NT2/D1 (cell line): ENCODE measurements around the gene PAPOLA.

Experiments
- YY1 ChIP-seq: IDR thresholded peaks from 2 replicates; pipeline ENCODE4 v1.6.1; 2011; ENCODE audit not compliant: insufficient read length, insufficient read depth
- ZNF274 ChIP-seq: IDR thresholded peaks from 2 replicates; pipeline ENCODE4 v1.6.1; 2011; ENCODE audit warnings: mild to moderate bottlenecking, low read depth, low read length

DNA sequence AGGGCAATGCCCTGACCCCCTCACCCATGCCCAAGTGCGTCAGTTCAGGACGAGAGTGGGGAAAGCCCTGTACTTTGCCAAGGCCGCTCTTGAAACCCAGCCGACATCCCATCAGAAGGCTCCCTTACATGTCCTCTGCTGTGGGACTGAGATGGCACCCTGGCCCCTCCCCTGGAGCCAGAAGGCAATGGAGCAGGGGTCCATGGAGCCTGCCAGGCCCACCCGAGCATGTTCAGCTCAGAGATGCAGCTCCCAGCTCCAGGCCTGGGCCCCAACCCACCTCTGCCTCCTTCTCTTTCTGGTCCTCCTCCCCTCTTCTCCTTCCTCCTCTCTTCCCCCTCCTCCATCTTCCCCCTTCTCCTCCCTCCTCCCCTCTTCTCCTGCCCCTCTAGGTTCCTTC lies 95.5 kb downstream of the PAPOLA start:
- TF ChIP-seq YY1 (no peak), ZNF274 (no peak)
